Stimulated activated CD8-positive, alpha-beta memory T cell treated with anti-CD3 and anti-CD28 coated beads, Interleukin-2, amount 100 ng/mL, for 48 hours (primary cell): ENCODE measurements around the gene SLIT3.
A peak's percentile ranks its signal among the peaks of the same experiment; 100 is the strongest.

Experiments
- DNase-seq, 2 donors: peaks; one replicate each; pipeline ENCODE4 v3.0.0-alpha.2; 2020; ENCODE audit warnings: low read depth in 2 of 2

SLIT3 gene

GRCh38 chr5:168798065-168799023, 502.6 kb downstream of the SLIT3 start:
- DNase-seq, result no peak

DNA sequence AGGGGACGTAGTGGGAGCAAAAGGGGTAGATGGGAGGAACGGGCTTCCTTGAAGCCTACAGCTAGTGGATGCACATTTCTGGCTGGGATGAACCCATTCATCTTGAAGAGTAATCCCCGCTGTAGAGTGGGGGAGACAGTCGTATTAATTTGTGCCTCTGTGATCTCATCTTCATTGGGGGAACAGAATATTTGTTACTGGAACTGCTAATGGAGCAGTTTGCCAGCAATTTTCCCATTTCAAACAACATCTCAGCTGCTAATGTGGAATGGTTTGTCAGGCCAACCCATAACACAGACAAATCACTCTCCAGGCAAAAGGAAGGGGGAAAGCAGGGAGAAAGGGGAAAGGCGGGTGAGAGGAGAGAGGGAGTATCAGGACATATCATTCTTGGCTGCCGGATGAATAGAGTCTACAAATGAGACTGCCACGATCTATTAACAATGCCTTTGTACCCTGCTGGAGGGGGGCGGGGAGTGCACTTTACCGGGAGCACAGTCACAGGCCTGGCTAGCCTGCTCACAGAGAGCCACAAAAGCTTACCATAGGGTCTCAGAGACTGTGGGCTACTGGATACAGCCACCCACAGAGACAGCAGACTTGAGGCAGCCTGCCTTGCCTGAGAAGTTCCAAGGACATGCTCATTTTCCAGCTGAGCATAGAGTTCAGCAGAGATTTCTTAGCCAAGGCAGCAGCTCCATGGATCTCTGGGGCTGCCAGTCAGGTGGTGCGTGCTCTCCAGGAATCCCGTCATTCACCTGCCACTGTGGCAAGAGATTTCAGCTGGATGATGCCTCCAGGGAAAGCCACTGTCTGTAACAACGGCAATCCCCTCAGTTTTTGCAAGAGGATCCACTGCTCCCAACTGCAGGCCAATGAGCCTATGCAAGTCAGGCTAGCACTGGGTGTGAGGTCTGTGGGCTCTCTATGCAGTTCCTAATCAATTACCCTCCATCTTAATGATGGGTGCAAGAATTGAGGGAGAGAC, 504.1 kb downstream of the SLIT3 start:
- no peak for DNase-seq

- no peak for DNase-seq
Measured at GRCh38 chr5:168796000-168796399, 504.9 kb downstream of the SLIT3 start.

- peak; percentile 17 to 21 for DNase-seq
Measured at GRCh38 chr5:168793841-168794837, 506.8 kb downstream of the SLIT3 start.

- no peak for DNase-seq
Measured at GRCh38 chr5:168792678-168793077, 508.3 kb downstream of the SLIT3 start.

GRCh38 chr5:168790671-168791250, 510.2 kb downstream of the SLIT3 start:
- DNase-seq, result no peak

- DNase-seq, result no peak
Measured at GRCh38 chr5:168790002-168790635, 510.8 kb downstream of the SLIT3 start.

DNA sequence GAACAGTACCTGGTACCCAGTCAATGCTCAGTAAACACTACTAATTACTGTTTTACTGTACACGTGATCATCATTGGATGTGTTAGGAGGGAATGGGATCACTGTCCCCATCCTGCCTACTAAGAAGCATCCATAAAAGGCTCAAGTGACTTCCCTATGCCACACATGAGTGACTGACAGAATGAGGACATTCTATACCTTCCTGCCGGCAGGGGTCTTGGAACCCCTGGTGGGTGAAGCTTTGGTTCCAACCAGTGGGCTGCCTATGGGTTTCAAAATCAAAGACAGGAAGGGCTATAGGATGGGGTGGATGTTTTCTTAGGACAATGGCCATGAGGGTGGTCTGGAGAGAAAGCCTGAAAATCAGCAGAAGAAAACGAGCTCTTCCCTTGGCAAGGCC, 512.2 kb downstream of the SLIT3 start:
- DNase-seq, result no peak

- DNase-seq, result no peak
Measured at GRCh38 chr5:168788107-168788506, 512.8 kb downstream of the SLIT3 start.

GRCh38 chr5:168786147-168786546, 514.8 kb downstream of the SLIT3 start:
- DNase-seq, result no peak

DNA sequence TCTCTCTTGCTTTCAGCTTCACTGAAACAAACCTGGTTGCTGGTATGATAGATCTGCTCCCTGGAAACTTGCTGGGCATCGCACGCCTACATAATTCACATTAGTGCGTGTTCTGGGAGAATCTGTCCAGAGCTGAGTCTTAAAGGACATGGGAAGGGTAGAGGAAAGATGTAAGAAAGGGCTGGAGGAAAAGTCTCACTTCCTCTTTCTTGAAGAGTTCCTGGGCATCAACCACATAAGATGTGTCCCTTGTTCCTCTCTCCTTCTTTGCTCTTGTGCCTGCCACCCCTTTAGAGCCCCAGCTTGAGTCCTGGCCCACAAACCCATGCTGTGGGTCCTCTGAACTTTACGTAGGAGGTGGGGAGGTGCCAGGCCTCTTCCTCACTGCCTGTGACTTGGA, 516.5 kb downstream of the SLIT3 start:
- no peak for DNase-seq

- no peak for DNase-seq
Measured at GRCh38 chr5:168781941-168782571, 518.9 kb downstream of the SLIT3 start.

DNA sequence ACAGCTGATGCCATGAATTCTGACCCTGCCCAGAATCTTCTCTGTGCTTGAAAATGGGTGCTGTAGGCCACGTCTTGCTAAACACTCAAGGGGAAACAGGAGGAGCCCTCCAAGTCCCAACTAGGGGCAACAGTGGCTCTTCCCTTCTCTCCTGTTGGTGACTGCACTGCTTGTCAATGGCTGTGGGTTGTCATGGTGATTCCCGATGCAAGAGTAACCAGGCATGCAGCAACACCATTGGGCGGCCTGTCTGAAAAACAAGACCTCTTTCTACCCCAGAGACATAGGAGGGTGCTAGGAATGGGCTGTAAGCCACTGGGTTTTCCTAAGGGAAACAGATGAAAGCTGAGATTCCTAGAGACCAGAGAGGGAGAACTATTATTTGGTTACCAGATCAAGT, 520.1 kb downstream of the SLIT3 start:
- DNase-seq, result no peak

DNA sequence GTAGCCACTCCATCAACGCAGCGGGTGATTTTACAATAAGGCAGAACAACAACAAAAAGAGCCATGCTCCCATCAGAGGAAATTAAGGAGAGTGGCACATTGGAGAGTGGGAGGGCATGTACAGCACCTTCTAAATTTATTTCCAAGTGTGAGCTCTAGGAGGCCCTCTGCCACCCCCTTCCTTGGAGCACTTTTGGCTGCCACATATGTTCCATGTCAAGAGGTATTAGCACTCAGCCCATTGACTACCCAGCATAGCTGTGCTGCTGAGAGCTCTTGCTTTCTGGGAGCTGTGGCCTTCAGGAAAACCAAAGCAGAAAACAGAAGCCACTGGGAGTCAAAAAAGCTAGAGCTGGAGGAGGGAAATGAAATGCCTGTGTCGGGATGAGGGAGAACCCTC, 521.6 kb downstream of the SLIT3 start:
- no peak for DNase-seq

DNA sequence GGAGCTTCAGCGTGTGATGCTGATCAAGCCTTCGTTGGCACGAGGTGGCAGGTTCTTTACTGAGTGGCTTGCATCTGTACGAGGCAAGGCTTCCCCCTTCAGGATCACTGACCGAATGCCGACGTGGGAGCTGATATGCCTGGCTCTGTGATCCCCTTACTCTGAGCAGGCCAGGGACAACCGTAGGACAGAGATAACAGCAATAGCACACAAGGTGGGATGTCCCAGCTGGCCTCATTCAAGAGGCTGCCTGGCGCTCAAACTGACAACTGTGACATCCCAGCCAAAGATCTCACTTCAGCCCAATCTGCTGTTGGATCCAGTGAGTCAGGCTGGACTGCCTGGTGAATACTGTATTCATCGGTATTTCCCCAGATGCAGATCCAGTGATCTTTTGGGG, 522.4 kb downstream of the SLIT3 start:
- DNase-seq, result no peak

DNA sequence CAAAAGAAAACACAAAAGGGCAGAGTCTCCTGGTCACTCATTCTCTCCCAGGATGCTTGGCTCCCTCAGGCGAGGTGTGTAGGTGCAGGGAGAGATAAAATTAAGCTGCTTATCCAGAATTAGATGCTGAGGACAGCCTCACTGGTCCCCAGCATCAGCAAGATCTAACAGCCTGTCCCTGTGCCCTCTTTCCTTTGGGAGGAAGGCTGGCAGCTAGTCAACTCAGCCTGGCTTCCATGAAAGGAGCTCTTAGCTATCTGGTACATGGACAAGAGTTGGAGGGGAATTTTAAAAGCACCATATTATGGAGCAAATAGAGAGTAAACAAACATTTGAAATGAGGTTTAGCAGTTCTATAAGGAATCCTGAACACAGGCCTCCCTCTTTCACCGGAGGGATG, 523.3 kb downstream of the SLIT3 start:
- no peak for DNase-seq

- DNase-seq, result no peak
Measured at GRCh38 chr5:168776070-168776469, 524.9 kb downstream of the SLIT3 start.

DNA sequence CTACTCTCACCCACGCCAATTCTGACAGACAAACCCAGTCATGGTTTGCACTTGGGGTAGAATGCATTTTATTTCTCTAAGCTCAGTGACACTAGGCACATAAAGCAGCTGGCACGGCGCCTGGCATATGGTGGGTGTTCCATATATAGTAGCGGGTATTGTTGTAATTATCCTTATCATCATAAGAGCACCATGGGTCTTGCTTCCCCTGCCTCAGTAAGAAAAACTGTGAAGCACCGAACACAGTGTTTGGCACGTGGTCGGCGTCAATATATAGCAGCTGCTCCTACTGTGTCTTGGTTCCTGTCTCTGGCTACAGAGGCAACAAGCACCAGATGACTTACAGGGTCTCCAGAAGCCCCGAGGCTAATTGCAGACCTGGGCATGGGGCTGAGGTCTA, 527.7 kb downstream of the SLIT3 start:
- DNase-seq, result no peak

GRCh38 chr5:168772316-168772961, 528.5 kb downstream of the SLIT3 start:
- no peak for DNase-seq
